ENCODE measurements around the gene ZFYVE1. TPM values are rescaled to one million over a fixed set of nuclear protein-coding genes. Genes with fewer than 3 reads are reported as not detected.
A peak's percentile ranks its signal among the peaks of the same experiment; 100 is the strongest.
"Not testable (repeated sequence)": the region's sequence is repeated elsewhere in the genome, so short reads cannot be mapped to it uniquely, and the experiment has no call there.

The ZFYVE1 gene
- total RNA-seq, 1 experiment from 2014 or later: 10.6 TPM

DNA sequence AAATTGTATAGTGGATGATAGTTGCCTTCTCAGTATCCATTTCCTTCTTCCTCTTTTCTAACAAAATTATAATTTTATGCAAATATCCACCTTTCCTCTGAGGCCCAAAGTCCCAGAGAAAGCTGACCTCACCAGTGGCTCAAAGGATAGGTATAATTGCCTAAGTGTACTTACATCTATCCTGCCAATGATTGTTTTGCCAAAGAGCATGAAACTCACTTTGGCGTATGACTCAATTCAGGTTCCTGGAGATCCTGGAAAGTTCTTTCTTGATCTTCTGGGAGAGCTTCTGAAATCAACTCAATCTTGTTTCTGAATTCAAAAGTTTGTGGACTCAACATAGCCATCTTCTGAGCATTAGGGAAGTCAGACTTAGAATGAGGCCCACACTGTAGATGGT lies 20.9 kb upstream of the ZFYVE1 start:
- intact Hi-C loops (cut with micrococcal nuclease; ENCODE audit: unreplicated experiment): no loop called here
- CTCF ChIA-PET: no interaction called here
- no peak for DNase-seq
- Mint-ChIP-seq H3K9me3 (ENCODE audit: low read depth, unreplicated experiment) (no peaks in the 10 kb centered on the region), H3K4me3 (ENCODE audit: low read depth, unreplicated experiment) (no peak overlapping the region), H3K27me3 (ENCODE audit: unreplicated experiment) (no peaks in the 10 kb centered on the region), H3K27ac (ENCODE audit: unreplicated experiment) (no peak overlapping the region), H3K36me3 (ENCODE audit: insufficient read depth, unreplicated experiment) (no peaks in the 10 kb centered on the region), H3K4me1 (ENCODE audit: low read depth, unreplicated experiment) (no peaks in the 10 kb centered on the region)
- TF ChIP-seq, protein P1, sequence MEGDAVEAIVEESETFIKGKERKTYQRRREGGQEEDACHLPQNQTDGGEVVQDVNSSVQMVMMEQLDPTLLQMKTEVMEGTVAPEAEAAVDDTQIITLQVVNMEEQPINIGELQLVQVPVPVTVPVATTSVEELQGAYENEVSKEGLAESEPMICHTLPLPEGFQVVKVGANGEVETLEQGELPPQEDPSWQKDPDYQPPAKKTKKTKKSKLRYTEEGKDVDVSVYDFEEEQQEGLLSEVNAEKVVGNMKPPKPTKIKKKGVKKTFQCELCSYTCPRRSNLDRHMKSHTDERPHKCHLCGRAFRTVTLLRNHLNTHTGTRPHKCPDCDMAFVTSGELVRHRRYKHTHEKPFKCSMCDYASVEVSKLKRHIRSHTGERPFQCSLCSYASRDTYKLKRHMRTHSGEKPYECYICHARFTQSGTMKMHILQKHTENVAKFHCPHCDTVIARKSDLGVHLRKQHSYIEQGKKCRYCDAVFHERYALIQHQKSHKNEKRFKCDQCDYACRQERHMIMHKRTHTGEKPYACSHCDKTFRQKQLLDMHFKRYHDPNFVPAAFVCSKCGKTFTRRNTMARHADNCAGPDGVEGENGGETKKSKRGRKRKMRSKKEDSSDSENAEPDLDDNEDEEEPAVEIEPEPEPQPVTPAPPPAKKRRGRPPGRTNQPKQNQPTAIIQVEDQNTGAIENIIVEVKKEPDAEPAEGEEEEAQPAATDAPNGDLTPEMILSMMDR (IDR thresholded peaks at IDR 0.05; ENCODE audit: unreplicated experiment): no peak
- no TSS peak for BruUV-seq (replicated peaks)

DNA sequence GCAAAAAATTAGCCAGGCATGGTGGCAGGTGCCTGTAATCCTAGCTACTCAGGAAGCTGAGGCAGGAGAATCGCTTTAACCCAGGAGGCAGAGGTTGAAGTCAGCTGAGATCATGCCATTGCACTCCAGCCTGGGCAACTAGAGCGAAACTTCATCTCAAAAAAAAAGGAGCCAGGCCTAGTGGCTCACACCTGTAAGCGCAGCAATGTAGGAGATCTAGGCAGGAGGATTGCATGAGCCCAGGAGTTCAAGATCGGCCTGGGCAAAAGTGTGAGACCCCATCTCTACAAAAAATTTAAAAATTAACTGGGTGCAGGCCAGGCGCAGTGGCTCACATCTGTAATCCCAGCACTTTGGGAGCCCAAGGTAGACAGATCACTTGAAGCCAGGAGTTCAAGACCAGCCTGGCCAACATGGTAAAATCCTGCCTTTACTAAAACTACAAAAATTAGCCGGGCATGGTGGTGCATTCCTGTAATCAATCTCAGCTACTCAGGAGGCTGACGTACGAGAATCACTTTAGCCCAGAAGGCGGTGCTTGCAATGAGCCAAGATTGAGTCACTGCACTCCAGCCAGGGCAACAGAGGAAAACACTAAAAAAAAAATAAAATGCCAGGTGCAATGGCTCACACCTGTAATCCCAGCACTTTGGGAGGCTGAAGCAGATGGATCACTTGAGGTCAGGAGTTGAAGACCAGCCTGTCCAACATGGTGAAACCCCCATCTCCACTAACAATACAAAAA lies 10.0 kb upstream of the ZFYVE1 start:
- H3K36me3 Mint-ChIP-seq (ENCODE audit: insufficient read depth, unreplicated experiment); BruUV-seq (replicated peaks); H3K9me3 Mint-ChIP-seq (ENCODE audit: low read depth, unreplicated experiment); DNase-seq; H3K27ac Mint-ChIP-seq (ENCODE audit: unreplicated experiment); H3K4me3 Mint-ChIP-seq (ENCODE audit: low read depth, unreplicated experiment); intact Hi-C loops (cut with micrococcal nuclease; ENCODE audit: unreplicated experiment); H3K4me1 Mint-ChIP-seq (ENCODE audit: low read depth, unreplicated experiment); H3K27me3 Mint-ChIP-seq (ENCODE audit: unreplicated experiment): not testable (repeated sequence)
- CTCF ChIA-PET: interaction anchor here (0.6 to 1.2 kb wide), 2 partner anchors 10 to 655 kb away, joined by 3 read pairs; partner anchors contain the start of gene ZFYVE1

GRCh38 chr14:73027984-73028383 lies 1.1 kb upstream of the ZFYVE1 start:
- CTCF ChIA-PET: no interaction called here

GRCh38 chr14:73027546-73027945 lies 640 bp upstream of the ZFYVE1 start:
- peaks cover 7% of the 10 kb centered on the region for H3K4me1 Mint-ChIP-seq (ENCODE audit: low read depth, unreplicated experiment)
- peak overlapping the region; percentile 66 for H3K27ac Mint-ChIP-seq (ENCODE audit: unreplicated experiment)
- no TSS peak for BruUV-seq (replicated peaks)
- H3K4me3 Mint-ChIP-seq (ENCODE audit: low read depth, unreplicated experiment): peak overlapping the region; percentile 80
- H3K27me3 Mint-ChIP-seq (ENCODE audit: unreplicated experiment): no peaks in the 10 kb centered on the region
- peaks cover 14% of the 10 kb centered on the region for H3K36me3 Mint-ChIP-seq (ENCODE audit: insufficient read depth, unreplicated experiment)
- intact Hi-C loops (cut with micrococcal nuclease; ENCODE audit: unreplicated experiment): no loop called here
- CTCF ChIA-PET: interaction anchor here (0.9 to 1.2 kb wide), 2 partner anchors 11 to 31 kb away, joined by 5 to 15 read pairs; partner anchors contain the start of gene RBM25
- no peak for DNase-seq
- TF ChIP-seq, protein P1 (IDR thresholded peaks at IDR 0.05; ENCODE audit: unreplicated experiment): no peak
- H3K9me3 Mint-ChIP-seq (ENCODE audit: low read depth, unreplicated experiment): no peaks in the 10 kb centered on the region

More at GRCh38 chr14:73027984-73028383, 1.1 kb upstream of the ZFYVE1 start:
- TF ChIP-seq, protein P1 (IDR thresholded peaks at IDR 0.05; ENCODE audit: unreplicated experiment): no peak
- peaks cover 7% of the 10 kb centered on the region for H3K4me1 Mint-ChIP-seq (ENCODE audit: low read depth, unreplicated experiment)
- no peak for DNase-seq
- no peaks in the 10 kb centered on the region for H3K9me3 Mint-ChIP-seq (ENCODE audit: low read depth, unreplicated experiment)
- no peaks in the 10 kb centered on the region for H3K27me3 Mint-ChIP-seq (ENCODE audit: unreplicated experiment)
- no TSS peak for BruUV-seq (replicated peaks)
- peaks cover 14% of the 10 kb centered on the region for H3K36me3 Mint-ChIP-seq (ENCODE audit: insufficient read depth, unreplicated experiment)
- no peak overlapping the region for H3K27ac Mint-ChIP-seq (ENCODE audit: unreplicated experiment)
- peak overlapping the region; percentile 80 for H3K4me3 Mint-ChIP-seq (ENCODE audit: low read depth, unreplicated experiment)
- intact Hi-C loops (cut with micrococcal nuclease; ENCODE audit: unreplicated experiment): no loop called here
